Uterus (tissue), 2 donors: ENCODE data around the gene TACR1.

Experiments used
- CTCF ChIP-seq, 4 experiments: fragments of 200-600 bp in 2 of 4; fragments of 450-650 bp in 2 of 4; sonication (generic) in 2 of 4; IDR thresholded peaks; one replicate each; pipeline ENCODE4 v1.5.1; 2016 to 2019; ENCODE audit warnings: antibody characterized with exemption in 4 of 4, mild to moderate bottlenecking in 2 of 4, moderate library complexity in 1 of 4
- POLR2A ChIP-seq, 2 donors: fragments of 450-650 bp; IDR thresholded peaks; one replicate each; pipeline ENCODE4 v1.6.1; 2016; ENCODE audit warnings: antibody characterized with exemption in 2 of 2, mild to moderate bottlenecking in 1 of 2, moderate library complexity in 1 of 2

- TF ChIP-seq CTCF (IDR thresholded peaks at IDR 0.05): no peak
- TF ChIP-seq POLR2A (IDR thresholded peaks at IDR 0.05): no peak
These were observed 99.8 kb downstream of the TACR1 start for GRCh38 chr2:75099521-75099922.
